ENCODE data around the gene MRGPRE.

The MRGPRE gene

DNA sequence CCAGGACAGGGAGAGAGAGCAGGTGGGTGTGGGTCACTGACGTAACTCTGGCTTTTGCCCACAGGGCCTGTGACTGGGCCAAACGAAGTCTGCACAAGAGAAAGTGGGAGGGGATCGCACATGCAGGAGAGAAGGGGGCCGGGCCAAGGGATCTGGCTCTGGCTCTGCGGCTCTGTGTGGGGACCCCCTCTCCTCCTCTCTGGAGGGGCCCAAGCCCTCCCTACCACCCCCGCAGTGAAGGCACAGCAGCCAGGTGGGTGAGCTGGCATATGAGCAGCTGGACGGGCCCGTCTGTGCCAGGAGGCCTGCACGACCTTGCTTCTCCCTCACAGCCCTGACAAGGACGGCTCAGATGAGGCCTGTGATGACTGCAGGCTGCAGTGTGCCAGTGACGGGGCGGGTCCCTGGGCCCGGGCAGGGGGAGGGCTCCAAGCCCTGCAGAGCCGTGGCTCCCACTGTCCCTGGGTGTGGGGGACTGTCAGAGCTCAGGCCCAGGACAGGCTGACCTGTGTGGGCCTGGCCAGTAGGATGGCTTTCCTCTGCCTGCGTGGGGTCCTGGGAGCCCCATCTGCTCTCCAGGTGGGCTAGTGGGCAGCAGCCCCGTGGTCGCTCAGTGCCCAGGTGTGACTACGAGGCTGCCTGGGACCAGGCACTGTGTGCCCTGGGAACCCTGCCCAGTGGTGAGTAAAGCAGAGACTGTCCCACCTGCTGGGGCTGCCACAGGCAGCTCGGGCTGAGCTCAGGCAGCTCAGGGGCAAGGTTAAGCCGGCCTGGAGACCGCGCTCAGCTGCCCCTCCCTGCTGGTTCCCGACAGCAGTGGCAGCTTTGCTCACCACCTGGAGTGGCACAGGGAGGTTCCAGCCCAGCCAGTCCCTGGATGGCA lies 35.8 kb downstream of the MRGPRE start:
- DNase-seq (ENCODE audit: low read depth in 2 of 2), result no peak

DNA sequence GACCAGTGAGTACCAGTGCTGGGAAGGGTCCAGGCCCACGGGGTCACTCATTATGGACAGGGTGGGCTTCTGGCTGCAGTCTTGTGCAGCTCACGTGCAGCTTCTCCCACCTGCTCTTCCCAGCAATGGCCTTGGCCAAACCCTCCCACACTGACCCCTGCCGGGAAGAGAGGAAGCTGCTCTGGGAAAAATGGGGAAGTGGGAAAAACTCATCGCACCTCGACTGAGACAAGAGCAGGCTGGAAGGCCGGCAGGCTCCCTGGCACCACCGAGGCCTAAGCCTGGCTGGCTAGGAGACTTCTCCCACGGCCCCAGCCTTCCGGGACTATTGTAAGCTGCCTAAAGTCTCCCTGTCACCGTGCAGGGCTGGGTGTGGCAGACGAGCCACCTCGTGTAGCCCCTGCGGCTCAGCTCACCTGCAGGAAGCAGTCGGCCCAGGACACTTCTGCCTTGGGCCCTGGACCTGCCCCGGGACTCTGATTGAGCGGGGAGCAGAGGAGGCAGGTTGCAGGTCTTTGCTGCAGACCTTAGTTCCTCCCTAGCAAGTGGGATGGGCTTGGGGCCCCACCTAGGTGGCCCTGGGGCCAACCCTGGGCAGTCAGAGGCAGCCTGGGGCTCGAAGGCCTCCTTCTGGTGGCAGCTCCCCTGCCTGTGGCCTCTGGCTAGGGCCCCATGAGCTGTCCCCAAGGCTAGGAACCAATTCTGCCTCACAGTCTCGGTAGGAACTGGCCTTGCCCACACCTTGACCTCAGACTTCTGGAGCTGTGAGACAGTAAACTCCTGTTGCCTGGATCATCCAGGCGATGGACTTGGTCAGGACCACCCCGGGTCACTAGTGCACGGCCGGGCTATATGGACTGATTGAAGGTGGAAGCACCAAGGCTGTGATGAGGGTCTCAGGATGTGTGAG lies 36.7 kb downstream of the MRGPRE start:
- DNase-seq (ENCODE audit: low read depth in 2 of 2), result no peak

DNA sequence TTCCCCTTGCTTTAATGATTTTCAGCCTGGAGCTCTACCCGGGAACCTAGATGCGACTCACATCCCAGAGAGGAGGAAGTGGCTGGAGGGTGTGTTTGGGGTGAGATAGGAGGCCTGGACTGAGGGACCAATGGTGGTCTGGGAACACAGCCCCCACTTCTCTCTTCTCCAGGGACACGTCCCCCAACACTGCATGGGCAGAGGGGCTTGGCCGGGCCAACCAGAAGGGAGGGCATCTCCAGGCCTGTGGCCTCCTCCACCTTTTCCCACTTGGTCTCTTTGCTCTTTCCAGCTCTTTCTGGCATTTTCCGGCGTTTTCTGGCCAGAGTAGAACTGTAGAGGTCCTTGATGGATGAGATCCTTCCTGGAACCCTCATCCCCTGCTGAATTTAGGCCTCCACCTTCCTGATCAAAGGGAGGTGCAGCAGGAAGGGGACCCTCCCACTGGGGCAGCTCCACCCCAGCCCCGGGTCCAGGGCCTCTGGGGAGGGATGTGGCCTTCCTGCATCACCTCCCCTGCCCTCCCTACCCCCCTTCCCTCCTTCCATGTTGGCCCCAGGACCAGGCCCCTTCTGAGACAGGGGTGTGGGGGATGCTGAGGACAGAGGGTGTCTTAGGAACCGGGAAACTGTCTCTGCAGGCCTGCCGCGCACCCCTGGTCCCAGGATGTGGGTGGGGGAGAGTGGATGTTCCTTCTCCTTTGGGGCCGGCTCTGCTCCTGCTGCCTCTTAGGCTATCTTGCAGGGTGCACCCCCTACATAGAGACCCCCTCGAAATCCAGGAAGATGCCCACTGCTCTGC lies 38.0 kb downstream of the MRGPRE start:
- DNase-seq (ENCODE audit: low read depth in 2 of 2), result no peak

DNA sequence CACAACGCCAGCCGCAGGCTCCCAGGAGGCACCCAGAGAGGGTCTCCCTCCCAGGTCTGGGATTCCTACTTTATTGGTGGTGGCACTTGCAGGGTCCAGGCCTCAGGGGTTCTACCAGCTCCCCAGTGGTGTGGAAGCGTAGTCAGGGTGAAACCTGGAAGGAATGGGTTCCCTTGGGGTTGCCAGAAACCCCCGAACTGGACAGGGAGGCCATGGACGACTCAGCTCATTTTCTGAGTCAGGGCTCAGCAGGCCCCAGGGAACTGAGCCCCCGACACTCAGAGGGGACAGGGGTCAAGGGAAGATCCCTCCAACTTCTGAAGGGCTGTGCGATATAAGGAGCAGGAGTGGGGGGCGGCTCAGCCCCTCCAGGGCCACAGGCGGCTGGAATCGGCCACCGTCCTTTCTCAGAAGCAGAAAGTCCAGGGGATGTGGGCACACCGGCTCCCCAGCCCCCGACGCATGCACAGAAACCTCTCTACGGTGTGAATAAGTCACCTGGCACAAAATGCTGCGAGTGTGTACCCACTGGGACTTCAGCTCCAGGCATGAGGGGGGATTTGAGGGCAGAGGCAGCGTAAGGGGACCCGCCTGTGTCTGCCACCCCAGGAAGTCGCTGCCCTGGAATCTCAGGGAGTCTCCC lies 38.7 kb downstream of the MRGPRE start:
- DNase-seq (ENCODE audit: low read depth in 2 of 2), result no peak

DNA sequence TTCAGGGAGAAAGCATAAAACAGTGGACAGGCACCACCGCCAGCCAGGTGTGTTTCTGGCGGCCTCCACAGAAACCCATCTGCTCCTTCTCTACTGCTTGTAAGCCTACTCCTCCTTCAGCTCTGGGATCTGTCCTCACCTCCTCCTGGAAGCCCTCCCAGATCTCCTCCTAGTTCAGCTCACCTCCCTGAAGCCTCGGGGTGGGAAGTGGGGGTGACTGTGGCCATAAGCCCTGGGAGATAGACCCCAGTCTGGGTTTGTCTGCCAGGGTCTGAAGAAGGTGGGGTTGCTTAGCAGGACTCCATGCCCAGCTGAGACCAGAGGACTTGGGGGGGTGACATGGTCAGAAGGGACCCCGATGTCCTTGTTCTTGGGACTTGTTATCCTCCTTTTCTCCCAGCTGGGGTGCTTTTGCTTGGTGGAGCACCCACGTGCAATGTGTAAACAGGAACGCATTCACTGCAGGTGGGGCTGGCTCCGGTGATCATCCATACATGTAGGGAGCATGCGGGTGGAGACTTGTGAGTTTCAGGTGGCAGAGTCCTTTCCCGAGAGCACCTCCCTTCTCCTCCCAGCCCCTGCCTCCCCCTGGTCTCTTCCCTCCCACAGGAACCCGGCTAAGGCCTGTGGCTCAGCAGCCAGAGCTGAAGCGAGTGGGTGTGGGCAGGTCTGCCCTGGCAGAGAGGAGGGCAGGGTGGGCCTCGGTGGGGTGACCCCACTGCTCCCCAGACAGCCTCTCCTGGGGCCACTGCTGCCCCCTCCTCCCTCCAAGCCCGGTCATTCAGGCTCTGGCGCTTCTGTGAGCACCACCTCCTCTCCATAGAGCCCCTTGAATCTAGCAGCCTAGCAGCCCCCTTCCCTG lies 39.5 kb downstream of the MRGPRE start:
- DNase-seq (ENCODE audit: low read depth in 2 of 2), result no peak

DNA sequence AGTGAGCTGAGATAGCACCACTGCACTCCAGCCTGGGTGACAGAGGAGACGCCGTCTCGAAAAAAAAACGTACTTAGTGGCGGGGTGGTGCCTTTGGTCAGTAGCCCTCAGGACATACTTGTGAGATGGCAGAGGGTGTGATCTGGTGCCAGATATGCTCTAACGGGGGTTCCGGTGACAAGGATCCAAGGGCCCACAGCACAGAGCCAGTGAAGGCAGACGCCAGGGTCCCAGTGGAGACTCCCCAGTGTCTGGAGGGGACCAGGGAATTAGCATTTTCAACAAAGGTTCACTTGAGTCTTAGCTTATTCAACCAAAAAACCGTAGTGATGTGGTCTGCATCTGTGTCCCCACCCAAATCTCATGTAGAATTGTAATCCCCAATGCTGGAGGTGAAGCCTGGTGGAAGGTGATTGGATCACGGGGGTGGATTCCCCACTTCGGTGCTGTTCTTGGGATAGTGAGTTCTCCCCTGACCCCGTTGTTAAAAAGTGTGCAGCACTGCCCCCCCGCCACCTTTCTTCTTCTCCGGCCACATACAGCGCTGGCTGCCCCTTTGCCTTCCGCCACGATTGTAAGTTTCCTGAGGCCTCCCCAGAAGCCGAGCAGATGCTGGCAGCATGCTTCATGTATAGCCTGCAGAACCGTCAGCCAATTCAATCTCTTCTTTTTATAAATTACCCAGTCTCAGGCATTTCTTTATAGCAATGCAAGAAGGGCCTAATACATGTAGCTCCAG lies 40.5 kb downstream of the MRGPRE start:
- DNase-seq (ENCODE audit: low read depth in 2 of 2), result no peak

DNA sequence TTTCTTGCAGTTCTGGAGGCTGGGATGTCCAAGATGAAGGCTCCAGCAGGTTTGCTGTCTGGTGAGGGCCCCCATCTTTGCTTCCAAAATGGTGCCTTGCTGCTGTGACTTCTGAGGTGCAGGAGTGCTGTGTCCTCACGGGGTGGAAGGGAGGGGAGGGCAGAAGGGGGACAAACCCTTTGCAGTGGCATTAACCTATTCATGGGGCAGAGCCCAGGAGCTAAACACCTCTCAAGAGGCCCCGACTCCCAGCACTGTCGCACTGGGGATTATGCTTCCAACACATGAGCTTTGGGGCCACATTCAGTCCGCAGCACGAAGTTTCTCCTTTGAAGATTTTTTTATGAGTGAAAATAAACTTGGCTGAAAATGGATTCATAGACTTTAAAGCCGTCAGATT lies 41.6 kb downstream of the MRGPRE start:
- DNase-seq (ENCODE audit: low read depth in 2 of 2), result no peak

DNA sequence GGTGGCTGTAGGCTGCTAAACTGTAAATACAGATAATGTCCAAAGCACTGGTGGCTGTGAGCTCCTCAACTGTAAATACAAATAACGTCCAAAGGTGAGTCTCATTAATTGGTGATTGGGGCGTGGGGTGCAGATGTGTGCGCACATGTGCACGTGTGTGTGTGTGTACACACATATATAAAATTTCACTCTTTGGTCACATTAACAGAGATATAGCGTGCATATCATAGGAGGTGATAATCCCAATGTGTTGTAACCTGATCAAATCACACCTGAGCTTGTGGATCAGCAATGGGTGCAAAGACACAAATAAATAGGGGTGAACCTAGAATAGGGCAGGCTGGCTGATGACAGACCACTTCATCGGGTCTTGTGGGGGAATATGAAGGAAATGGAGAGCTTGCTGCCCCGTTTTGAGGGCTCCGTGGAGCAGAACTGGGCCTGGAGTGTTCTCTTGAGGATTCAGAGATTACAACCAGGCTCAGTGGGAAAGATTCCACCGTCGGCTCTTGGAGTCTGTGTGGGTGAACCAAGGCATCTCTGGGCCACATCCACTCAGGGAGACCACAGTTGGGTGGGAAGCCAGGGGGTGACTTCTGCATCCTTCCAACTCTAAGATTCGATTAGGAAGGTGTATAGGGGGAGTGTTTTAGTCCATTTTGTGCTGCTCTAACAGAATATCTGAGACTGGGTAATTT lies 42.2 kb downstream of the MRGPRE start:
- DNase-seq (ENCODE audit: low read depth in 2 of 2), result no peak

DNA sequence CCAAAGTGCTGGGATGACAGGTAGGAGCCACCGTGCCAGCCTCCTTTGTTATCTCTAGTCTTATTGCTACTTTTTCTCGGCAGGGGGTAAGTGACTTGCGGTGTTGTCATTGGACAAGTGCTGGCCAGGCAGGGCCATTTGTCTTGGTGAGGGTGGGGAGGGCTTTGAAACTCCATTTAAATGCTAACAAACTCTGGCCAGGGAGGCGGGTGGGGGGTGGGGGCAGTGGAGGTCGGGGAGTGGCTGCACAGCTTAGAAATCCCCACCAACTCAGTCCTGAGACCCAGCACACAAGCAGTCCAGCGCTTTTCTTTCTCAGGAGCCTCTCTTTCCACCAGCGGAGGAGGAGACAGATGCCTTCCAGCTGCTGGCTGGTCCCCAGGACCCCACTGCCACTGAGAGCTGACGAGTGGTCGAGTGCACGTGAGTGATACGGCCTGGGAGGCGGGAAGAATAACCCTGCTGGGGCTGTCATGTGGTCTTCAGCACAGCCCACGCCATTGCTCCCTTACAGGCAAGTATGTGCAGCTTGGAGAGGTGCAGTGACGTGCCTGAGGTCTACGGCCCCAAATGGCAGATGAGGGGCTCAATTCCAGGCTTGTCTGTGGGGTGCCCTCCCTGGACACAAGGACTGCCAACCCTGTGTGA lies 42.9 kb downstream of the MRGPRE start:
- DNase-seq (ENCODE audit: low read depth in 2 of 2), result no peak

DNA sequence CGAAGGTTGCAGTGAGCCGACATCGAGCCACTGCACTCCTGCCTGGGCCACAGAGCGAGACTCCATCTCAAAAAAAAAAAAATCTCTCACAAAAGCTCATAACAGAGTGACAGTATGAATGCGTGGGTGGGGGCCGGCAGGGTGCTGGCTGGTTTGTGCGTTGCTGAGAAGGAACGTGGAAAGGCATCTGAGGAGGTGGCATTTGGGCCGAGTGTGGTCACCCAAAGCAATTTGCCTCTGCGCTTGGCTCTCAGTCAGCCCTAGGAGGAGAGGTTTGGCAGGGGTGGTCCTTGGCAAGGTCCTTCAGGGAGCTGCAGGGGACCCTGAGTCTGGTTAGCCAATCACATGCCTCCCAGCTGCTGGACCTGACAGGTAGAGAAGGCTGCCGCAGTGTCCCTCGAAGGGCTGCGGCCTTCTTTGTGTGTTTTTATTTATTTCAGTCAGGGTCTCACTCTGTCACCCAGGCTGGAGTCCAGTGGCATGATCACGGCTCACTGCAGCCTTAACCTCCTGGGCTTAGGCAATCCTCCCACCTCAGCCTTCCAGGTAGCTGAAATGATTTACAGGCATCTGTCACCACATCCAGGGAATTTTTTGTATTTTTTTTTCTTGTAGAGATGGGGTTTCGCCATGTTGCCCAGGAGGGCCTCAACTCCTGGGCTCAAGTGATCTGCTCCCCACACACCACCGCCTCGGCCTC lies 43.6 kb downstream of the MRGPRE start:
- no peak for DNase-seq (ENCODE audit: low read depth in 2 of 2)

DNA sequence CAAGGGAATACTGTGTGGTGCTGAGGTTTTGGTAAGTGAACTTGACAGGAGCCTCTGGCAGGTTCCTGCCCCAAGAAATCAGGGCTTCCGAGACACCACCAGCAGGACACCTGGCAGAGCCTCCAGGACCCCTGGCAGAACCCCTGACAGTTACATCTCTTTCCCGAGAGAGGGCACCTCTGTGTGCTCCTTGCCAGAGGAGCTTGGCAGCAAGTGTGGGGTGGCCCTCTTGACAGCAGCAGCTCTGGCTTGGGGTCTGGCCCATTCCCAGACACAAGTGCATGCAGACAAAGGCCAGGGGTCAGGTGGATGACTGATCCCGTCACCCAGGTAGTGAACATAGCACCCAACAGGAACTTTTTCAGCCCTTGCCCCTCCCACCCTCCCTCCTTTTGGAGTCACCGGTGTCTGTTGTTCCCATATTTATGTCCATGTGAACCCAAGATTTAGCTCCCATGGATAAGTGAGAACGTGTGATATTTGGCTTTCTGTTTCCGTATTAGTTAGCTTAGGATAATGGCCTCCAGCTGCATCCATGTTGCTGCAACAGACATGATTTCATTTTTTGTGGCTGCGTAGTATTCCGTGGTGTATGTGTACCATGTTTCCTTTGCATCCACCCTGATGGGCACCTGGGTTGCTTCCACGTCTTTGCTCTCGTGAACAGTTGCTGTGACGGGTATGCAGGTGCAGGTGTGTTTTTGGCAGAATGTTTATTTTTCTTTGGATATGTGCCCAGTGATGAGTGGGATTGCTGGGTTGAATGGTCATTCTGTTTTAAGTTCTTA lies 45.9 kb downstream of the MRGPRE start:
- DNase-seq (ENCODE audit: low read depth in 2 of 2), result no peak

DNA sequence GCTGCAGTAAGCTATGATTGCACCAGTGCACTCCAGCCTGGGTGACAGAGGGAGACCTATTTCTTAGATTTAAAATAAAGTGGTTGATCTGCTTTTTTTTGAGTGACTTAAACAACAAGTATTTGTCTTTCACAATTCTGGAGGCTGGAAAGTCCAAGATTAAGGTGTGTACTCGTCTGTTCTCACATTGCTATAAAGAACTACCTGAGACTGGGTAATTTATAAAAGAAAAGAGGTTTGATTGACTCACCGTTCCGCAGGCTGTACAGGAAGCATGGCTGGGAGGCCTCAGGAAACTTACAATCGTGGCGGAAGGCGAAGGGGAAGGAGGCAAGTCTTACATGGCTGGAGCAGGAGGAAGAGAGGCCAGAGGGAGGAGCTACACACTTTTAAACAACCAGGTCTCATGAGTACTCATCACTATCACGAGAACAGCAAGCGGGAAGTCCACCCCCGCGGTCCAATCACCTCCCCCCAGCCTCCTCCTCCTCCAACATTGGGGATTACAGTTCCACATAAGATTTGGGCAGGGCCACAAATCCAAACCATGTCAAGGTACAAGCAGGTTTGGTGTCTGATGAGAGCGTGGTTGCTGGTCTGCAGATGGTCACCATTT lies 47.4 kb downstream of the MRGPRE start:
- no peak for DNase-seq (ENCODE audit: low read depth in 2 of 2)

DNA sequence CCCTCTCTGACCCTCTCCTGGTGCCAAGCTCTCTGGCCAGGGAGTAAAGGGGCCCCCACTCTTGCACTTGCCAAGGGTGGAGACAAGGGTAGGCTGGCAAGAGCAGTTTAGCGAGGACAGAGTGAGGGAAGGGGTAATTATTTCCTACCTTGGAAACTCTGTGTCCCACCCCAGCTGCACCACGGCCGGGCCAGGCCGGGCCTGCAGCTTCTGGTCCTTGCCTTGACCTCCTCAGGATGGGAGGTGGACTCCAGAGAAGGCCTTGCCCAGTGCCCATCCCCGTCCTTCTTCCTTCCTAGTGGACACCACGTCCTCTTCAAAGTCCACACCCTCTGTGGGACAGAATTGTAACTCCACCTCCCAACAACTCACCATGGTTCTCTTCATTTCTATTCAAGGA lies 48.7 kb downstream of the MRGPRE start:
- no peak for DNase-seq (ENCODE audit: low read depth in 2 of 2)

DNA sequence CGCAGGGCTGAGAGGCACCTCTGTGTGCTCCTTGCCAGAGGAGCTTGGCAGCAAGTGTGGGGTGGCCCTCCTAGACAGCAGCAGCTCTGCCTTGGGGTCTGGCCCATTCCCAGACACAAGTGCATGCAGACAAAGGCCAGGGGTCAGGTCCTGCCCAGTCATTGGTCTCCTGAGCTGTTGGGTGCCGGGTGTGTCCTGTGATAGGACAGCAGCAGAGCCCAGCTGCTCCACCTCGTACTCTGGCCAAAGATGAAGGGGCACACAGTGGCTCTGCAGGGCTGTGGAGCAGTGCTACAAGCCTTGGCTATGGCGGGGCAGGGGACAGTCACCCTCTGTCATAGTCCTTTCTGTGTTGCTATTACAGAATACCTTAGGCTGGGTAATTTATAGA lies 49.8 kb downstream of the MRGPRE start:
- DNase-seq (ENCODE audit: low read depth in 2 of 2), result no peak

DNA sequence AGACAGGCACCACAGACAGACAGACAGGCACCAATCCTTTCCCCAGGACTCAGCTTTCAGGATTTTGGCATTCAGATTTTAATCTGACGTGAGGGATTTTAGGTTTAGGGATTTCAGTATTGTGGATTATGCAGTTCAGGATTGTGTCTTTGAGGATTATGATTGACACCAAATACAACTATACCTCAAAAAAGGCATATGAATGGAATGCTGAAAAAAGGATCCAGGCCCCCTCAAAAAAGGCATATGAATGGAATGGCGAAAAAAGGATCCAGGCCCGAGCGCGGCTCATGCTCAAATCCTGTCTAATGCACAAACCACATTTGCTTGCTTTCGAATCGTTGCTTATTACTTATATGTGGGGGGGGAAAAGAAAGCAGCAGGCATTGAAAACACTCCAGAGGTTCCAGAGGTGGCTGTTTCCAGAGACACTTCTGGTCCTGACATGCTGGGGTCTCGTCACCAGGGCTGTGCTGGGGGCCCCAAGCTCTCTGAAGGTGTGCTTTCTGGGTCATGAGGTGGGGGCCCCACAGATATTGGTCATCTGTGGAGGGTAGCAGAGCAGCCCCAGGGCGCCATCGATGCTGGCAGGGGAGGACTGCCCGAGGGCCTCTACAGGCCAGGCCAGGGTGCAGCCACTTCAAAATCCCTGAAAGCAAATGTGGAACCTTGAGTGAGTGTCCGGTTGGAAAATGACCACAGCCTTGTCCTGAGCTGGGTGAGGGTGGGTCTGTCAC lies 50.3 kb downstream of the MRGPRE start:
- no peak for DNase-seq (ENCODE audit: low read depth in 2 of 2)

DNA sequence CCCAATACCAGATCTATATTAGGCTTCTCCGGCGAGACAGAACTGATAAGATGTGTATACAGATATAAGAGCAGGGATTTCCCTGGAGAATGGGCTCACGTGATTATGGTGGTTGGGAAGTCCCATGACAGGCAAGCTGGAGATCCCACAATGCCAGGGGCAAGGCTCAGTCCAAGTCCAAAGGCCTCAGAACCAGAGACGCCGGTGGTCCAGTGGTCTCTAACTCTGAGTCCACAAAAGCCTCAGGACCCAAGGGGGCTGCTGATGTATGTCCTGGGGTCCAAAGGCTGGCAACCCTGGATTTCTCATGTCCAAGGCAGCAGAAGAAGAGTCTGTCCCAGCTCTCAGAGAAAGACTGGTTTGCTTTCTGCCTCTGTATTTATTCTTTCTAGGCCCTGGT lies 51.3 kb downstream of the MRGPRE start:
- no peak for DNase-seq (ENCODE audit: low read depth in 2 of 2)

All from stimulated activated CD8-positive, alpha-beta memory T cell treated with anti-CD3 and anti-CD28 coated beads, Interleukin-2, amount 100 ng/mL, for 48 hours (primary cell).